Heart left ventricle (tissue), 16 donors: Measurements from ENCODE around the gene FMN2. TPM values are rescaled to one million over a fixed set of nuclear protein-coding genes. Genes with fewer than 3 reads are reported as not detected.
A peak's percentile ranks its signal among the peaks of the same experiment; 100 is the strongest.

Experiments used
- ATAC-seq, 4 donors: fragments of 200-7000 bp; cut with Tn5 transposase; one replicate each; pipeline ENCODE4 v1.9.1; 2020 to 2022; ENCODE audit warnings: moderate library complexity in 4 of 4, mild to moderate bottlenecking in 3 of 4, moderate number of reproducible peaks in 1 of 4
- DNase-seq, 5 donors: peaks; one replicate each; pipeline ENCODE4 v3.0.0-alpha.2; 2020
- H3K27ac ChIP-seq, 12 donors: fragments of 200-600 bp; sonication (generic) in 4 of 12; one replicate each; pipeline versions ENCODE4 v1.5.0 to v1.8.0; 2016 to 2022; ENCODE audit warnings: mild to moderate bottlenecking in 2 of 12
- H3K27me3 ChIP-seq, 9 donors: fragments of 200-600 bp; sonication (generic) in 2 of 9; one replicate each; pipeline versions ENCODE4 v1.5.1 to v1.8.0; 2016 to 2022; ENCODE audit warnings: mild to moderate bottlenecking in 3 of 9
- H3K36me3 ChIP-seq, 9 donors: fragments of 200-600 bp; sonication (generic) in 2 of 9; one replicate each; pipeline versions ENCODE4 v1.5.0 to v1.8.0; 2018 to 2022; ENCODE audit warnings: mild to moderate bottlenecking in 2 of 9
- H3K4me1 ChIP-seq, 12 donors: fragments of 200-600 bp; sonication (generic) in 4 of 12; one replicate each; pipeline versions ENCODE4 v1.5.0 to v1.8.0; 2016 to 2022; ENCODE audit warnings: mild to moderate bottlenecking in 3 of 12
- H3K4me3 ChIP-seq, 12 donors: fragments of 200-600 bp; sonication (generic) in 4 of 12; one replicate each; pipeline versions ENCODE4 v1.5.0 to v1.8.0; 2017 to 2022; ENCODE audit warnings: mild to moderate bottlenecking in 9 of 12, moderate library complexity in 4 of 12
- H3K9me3 ChIP-seq, 12 donors: fragments of 200-600 bp; sonication (generic) in 4 of 12; one replicate each; pipeline versions ENCODE4 v1.5.0 to v1.8.0; 2016 to 2022; ENCODE audit warnings: mild to moderate bottlenecking in 1 of 12
- POLR2A ChIP-seq, 2 donors: fragments of 450-650 bp; IDR thresholded peaks; one replicate each; pipeline ENCODE4 v1.6.1; 2017; ENCODE audit warnings: antibody characterized with exemption in 2 of 2, mild to moderate bottlenecking in 2 of 2, moderate library complexity in 2 of 2
- WGBS, 4 donors: extraction: QIAGEN DNeasy Blood & Tissue Kit in 2 of 4; methylation state at CpG; one replicate each; pipeline versions ENCODE4 v1.1.5 to v1.1.7; 2013 to 2018; 5-methylcytosine and 5-hydroxymethylcytosine counted together
- intact Hi-C, 10 donors: fragments of 100-400 bp; cut with DNase I; formaldehyde crosslinking; loops; one replicate each; pipeline versions ENCODE4 v1.11.1 to v1.14.2; 2022
- polyA plus RNA-seq, 2 donors: library from polyadenylated mRNA; stranded (reverse); fragments of 200-250 nt; gene quantifications; one replicate each; pipeline ENCODE4 v1.2.3, GENCODE V29; 2013
- total RNA-seq, 9 donors: library from RNA; depleted of rRNA in 2 of 9; stranded (reverse); fragments of >200 nt in 2 of 9; fragmentation: NEBNext Ultra II Directional in 3 of 9; extraction: Animal tissue kit (Norgen Biotek cat#: 25700) in 3 of 9; gene quantifications; one replicate each; pipeline versions ENCODE4 v1.1.0 to v1.2.4, GENCODE V29; 2016 to 2023
- TF ChIP-seq, protein P1 (sequence below), 12 donors: fragments of 200-600 bp; sonication (generic) in 4 of 12; IDR thresholded peaks; one replicate each; pipeline versions ENCODE4 v1.5.0 to v1.8.0; 2018 to 2022; ENCODE audit warnings: antibody characterized with exemption in 12 of 12, mild to moderate bottlenecking in 5 of 12
- donor health status: ischemic (EF 13 %, LVEDD 7.1; RV severe dilation, severe dysfunction).
- donor health status: healthy with polysubstance abuse.
- donor health status: DM: no; HTN: yes; CAD: no.
- donor health status: DM: no; HTN: no; CAD: no.
- donor health status: ischemic (EF 25% LVEDD 6.9; RV normal size, moderate dysfunction).
- donor health status: ischemic (EF 25% LVEDD 5.7; RV mildly dilated, moderate dysfunction).
- donor health status: healthy.
- donor health status: DM: yes; HTN: yes; CAD: no.
- donor health status: ischemic (EF 35%, LVEDD 5.7; RV mildly dilated, moderate dysfunction).
- donor health status: nonischemic (EF 11% LVEDD 7.7; RV severe dilation, severe dysfunction).
- donor health status: DM: yes; HTN: yes; CAD: no.
- donor health status: PGD.
- donor health status: ischemic (EF 29% LVEDD 5.4; RV normal size, mild dysfunction).
- donor health status: nonischemic (EF 23%, LVEDD 6.1; RV moderate dilation, normal function).

FMN2 gene
- total and polyA plus RNA-seq, 11 donors, result 0.11 to 1.9 (median 0.31) TPM; not detected in 8

DNA sequence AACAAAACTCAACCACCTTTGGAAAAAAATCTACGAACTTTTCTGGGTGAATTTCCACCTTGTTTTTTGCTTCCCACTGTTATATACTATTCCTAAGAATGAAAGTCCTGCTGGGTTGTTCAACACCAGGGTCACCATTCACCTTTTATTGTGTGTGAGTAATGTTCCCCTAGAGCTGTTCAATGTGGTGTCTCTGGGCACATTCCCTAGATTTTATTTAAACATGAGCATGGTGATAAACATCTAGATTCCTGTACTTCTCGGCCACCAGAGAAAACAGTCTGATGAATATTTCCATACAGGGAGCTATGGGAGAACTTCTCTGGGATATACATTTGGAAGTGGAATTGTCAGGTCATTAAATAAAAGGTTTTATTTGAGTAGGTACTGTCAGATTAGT is 13.0 kb downstream of the FMN2 start:
- H3K27me3 ChIP-seq, result peaks cover 0 to 17% (median 0%) of the 10 kb centered on the region in 9 donors
- TF ChIP-seq POLR2A (IDR thresholded peaks at IDR 0.05), result no peak
- TF ChIP-seq, protein P1, sequence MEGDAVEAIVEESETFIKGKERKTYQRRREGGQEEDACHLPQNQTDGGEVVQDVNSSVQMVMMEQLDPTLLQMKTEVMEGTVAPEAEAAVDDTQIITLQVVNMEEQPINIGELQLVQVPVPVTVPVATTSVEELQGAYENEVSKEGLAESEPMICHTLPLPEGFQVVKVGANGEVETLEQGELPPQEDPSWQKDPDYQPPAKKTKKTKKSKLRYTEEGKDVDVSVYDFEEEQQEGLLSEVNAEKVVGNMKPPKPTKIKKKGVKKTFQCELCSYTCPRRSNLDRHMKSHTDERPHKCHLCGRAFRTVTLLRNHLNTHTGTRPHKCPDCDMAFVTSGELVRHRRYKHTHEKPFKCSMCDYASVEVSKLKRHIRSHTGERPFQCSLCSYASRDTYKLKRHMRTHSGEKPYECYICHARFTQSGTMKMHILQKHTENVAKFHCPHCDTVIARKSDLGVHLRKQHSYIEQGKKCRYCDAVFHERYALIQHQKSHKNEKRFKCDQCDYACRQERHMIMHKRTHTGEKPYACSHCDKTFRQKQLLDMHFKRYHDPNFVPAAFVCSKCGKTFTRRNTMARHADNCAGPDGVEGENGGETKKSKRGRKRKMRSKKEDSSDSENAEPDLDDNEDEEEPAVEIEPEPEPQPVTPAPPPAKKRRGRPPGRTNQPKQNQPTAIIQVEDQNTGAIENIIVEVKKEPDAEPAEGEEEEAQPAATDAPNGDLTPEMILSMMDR (IDR thresholded peaks at IDR 0.05), result no peak
- no peak for ATAC-seq
- no peaks in the 10 kb centered on the region for H3K36me3 ChIP-seq
- H3K4me3 ChIP-seq, result no peak overlapping the region
- no peaks in the 10 kb centered on the region for H3K4me1 ChIP-seq
- 68 to 76% (median 74%) methylated on average over 2 of the region's 2 CpGs for WGBS, 4 donors
- no peak for DNase-seq
- intact Hi-C loops, result no loop called here
- no peaks in the 10 kb centered on the region for H3K9me3 ChIP-seq
- no peak overlapping the region for H3K27ac ChIP-seq

DNA sequence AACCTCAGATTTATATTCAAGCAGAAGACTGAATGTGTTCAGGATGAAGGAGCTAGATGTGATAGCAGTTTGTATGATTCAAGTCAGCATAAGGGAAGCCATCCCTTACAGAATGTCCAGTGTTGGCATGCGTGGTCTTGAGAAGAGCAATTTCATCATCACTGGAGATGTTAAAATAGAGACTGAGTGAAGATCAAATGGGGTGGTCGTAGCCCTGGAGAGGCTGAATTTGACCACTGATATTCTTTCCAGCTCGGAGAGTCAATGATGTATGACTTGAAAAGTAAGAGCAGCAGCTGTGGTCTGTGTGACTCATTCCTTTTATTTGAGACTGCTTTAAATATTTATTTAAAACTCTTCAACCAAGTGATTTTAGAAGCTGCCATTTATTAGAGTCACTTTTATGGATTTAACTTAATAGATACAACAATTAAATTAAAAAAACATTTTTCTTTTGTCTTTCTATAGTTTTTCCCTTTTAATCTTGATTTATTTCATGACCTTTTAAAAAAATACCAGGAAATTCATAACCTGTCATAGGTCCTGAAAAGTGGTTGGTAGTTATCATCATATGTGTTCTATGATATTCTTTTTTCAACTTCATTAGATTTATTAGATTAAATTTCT is 15.5 kb downstream of the FMN2 start:
- intact Hi-C loops, result no loop called here
- no peak overlapping the region for H3K4me3 ChIP-seq
- WGBS, 4 donors, result 60 to 70% (median 68%) methylated on average over 3 of the region's 3 CpGs
- H3K36me3 ChIP-seq, result no peaks in the 10 kb centered on the region
- no peak overlapping the region for H3K27ac ChIP-seq
- no peaks in the 10 kb centered on the region for H3K4me1 ChIP-seq
- no peak for TF ChIP-seq POLR2A (IDR thresholded peaks at IDR 0.05)
- ATAC-seq (no peak), DNase-seq (no peak)
- peaks cover 0 to 6% (median 0%) of the 10 kb centered on the region in 9 donors for H3K27me3 ChIP-seq
- no peaks in the 10 kb centered on the region for H3K9me3 ChIP-seq

DNA sequence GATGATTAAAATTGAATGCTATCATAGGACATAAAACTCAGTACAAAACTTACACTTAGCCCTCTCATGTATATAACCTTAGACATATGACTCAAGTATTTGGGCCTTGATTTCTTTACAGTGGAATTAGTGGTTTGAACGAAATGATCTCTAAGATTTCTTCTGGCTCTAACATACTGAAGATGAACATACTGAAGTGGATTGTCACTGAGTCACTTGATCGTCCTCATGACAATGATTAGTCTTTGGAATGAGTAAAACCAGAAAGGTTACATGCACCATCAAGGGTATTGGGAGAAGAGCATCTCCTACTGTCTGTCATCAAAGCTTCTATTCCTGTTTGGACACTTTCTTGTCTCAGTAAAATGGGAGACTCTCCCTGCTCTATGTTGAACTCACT is 17.4 kb downstream of the FMN2 start:
- no peaks in the 10 kb centered on the region for H3K9me3 ChIP-seq
- no peaks in the 10 kb centered on the region for H3K4me1 ChIP-seq
- intact Hi-C loops, result no loop called here
- no peak for TF ChIP-seq POLR2A (IDR thresholded peaks at IDR 0.05)
- TF ChIP-seq, protein P1 (IDR thresholded peaks at IDR 0.05), result no peak
- H3K27ac ChIP-seq, result peak overlapping the region in 1 of 12 donors; percentile 58
- H3K27me3 ChIP-seq, result peaks cover 0 to 6% (median 0%) of the 10 kb centered on the region in 9 donors
- WGBS, 4 donors, result 65 to 78% (median 72%) methylated on average over 2 of the region's 2 CpGs
- DNase-seq (no peak), ATAC-seq (no peak)
- no peaks in the 10 kb centered on the region for H3K36me3 ChIP-seq
- H3K4me3 ChIP-seq, result no peak overlapping the region

DNA sequence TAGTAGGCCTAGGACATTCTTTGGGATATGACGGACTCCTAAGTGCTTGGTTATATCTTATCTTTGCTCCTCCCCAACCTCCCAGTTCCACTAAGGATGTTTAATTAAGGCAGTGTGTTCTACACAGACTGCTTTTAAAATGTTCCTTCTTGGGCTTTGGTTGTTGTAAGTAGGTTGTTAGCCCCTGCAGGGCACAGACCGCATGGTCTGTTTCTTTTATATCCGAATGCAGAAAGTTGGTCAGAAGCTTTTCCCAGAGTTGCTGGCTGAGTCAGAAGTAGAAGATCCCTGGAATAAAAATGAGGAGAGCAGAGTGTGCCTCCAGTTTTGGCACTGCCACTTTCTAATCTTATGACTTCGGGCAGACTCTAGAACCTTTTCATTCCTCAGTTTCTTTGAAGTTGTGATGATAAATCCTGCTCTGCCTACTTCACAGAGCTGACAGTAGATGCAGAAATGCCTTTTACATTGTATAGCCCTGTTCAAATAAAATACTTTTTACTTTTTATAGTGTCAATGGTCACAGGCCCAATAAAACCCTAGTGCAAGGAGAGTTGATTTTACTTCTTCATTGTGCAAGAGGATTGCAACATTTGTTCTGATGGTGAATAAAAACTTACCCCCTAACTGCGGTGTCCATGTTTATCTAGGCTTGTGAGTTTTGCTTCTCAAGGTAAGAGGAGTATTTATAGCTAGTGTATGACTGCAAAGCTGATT is 18.4 kb downstream of the FMN2 start:
- H3K4me3 ChIP-seq, result no peak overlapping the region
- no peaks in the 10 kb centered on the region for H3K36me3 ChIP-seq
- intact Hi-C loops, result no loop called here
- peak overlapping the region in 1 of 12 donors; percentile 58 for H3K27ac ChIP-seq
- no peaks in the 10 kb centered on the region for H3K9me3 ChIP-seq
- no peak for ATAC-seq
- no peak for DNase-seq
- 42 to 48% (median 42%) methylated on average over 5 of the region's 5 CpGs for WGBS, 4 donors
- no peaks in the 10 kb centered on the region for H3K4me1 ChIP-seq
- TF ChIP-seq, protein P1 (IDR thresholded peaks at IDR 0.05), result no peak
- TF ChIP-seq POLR2A (IDR thresholded peaks at IDR 0.05), result no peak
- peaks cover 0 to 6% (median 0%) of the 10 kb centered on the region in 9 donors for H3K27me3 ChIP-seq
